IPS-18a (cell line): ENCODE results near the gene HSD17B11.
"Not testable (repeated sequence)": the region's sequence is repeated elsewhere in the genome, so short reads cannot be mapped to it uniquely, and the experiment has no call there.

ENCODE experiments used
- H3K27ac ChIP-seq: one replicate; pipeline ENCODE4 v1.5.1; 2013; ENCODE audit warnings: low read length
- H3K27me3 ChIP-seq: one replicate; pipeline ENCODE4 v1.6.1; 2013; ENCODE audit warnings: mild to moderate bottlenecking, low read length; ENCODE audit not compliant: control insufficient read depth, insufficient read depth
- H3K36me3 ChIP-seq: one replicate; pipeline ENCODE4 v1.6.1; 2013; ENCODE audit warnings: low read depth, low read length; ENCODE audit not compliant: control insufficient read depth
- H3K4me1 ChIP-seq: one replicate; pipeline ENCODE4 v1.6.1; 2013; ENCODE audit warnings: low read depth, low read length; ENCODE audit not compliant: control insufficient read depth
- H3K4me3 ChIP-seq: one replicate; pipeline ENCODE4 v1.5.1; 2013; ENCODE audit warnings: low read length
- H3K9ac ChIP-seq: one replicate; pipeline ENCODE4 v1.6.1; 2013; ENCODE audit warnings: mild to moderate bottlenecking, low read length, moderate library complexity
- H3K9me3 ChIP-seq: one replicate; pipeline ENCODE4 v1.6.1; 2013; ENCODE audit warnings: low read depth, low read length; ENCODE audit not compliant: control insufficient read depth

Gene HSD17B11

DNA sequence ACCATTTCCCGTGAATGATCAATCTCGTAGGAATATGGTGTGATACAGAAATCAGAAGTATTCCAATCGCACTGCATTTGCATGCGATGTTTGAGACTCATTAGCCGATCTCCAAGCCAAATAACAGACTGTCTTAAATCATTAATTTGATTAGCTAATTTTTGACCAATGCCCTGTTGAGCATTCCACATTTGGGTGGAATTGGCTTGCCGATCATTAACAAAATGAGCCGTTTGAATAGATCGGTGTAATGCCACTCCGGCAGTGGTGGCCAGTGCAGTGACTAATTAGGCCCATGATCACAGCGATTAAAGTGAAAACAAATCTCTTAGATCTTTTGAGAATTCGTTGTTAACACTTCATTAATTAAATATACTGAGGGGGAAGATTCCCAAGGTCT, 96.1 kb downstream of the HSD17B11 start:
- not testable (repeated sequence) for H3K4me1 ChIP-seq, H3K9ac ChIP-seq, H3K36me3 ChIP-seq, H3K9me3 ChIP-seq, H3K4me3 ChIP-seq, H3K27me3 ChIP-seq, H3K27ac ChIP-seq

DNA sequence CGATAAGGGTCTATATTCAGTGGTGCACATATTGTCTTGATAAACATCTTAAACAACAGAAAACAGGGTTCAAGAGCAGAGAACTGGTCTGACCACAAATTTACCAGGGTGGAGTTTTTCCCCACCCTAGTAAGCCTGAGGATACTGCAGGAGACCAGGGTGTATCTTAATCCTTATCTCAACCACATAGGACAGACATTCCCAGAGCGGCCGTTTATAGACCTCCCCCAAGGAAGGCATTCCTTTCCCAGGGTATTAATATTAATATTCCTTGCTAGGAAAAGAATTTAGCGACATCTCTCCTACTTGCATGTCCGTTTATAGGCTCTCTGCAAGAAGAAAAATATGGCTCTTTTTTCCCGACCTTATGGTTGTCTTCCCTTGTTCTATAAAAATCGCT, 97.1 kb downstream of the HSD17B11 start:
- not testable (repeated sequence) for H3K27me3 ChIP-seq, H3K9ac ChIP-seq, H3K27ac ChIP-seq, H3K4me1 ChIP-seq, H3K9me3 ChIP-seq, H3K4me3 ChIP-seq, H3K36me3 ChIP-seq

DNA sequence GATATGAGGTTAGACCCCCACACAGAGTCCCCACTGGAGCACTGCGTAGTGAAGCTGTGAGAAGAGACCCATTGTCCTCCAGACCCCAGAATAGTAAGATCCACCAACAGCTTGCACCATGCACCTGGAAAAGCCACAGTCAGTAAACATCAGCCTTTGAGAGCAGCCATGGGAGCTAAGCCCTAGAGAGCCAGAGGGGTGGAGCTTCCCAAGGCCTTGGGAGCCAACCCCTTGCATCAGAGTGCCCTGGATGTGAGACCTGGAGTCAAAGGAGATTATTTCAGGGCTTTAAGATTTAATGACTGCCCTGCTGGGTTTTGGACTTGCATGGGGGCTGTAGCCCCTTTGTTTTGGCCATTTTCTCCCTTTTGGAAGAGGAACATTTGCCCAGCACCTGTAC, 104.0 kb downstream of the HSD17B11 start:
- H3K27me3 ChIP-seq = no peaks in the 10 kb centered on the region
- H3K4me3 ChIP-seq = no peak overlapping the region
- H3K4me1 ChIP-seq = no peaks in the 10 kb centered on the region
- H3K9me3 ChIP-seq = peaks cover 12% of the 10 kb centered on the region
- H3K36me3 ChIP-seq = no peaks in the 10 kb centered on the region
- no peak overlapping the region for H3K9ac ChIP-seq
- no peak overlapping the region for H3K27ac ChIP-seq
